HG03521 (cell line): ENCODE results near the gene SRSF3.
"Not testable (repeated sequence)": the region's sequence is repeated elsewhere in the genome, so short reads cannot be mapped to it uniquely, and the experiment has no call there.

Source experiments
- ATAC-seq: cut with Tn5 transposase; IDR thresholded peaks from one replicate; pipeline ENCODE4 v1.9.1; 2021; ENCODE audit warnings: mild to moderate bottlenecking, moderate library complexity; ENCODE audit not compliant: unreplicated experiment

Gene SRSF3

GRCh38 chr6:36594029-36594815 lies at the start of gene SRSF3:
TSS of gene SRSF3 (plus strand) at chr6:36594362. CDS start at chr6:36596763, 2,401 bp downstream.
- peak; percentile 87 for ATAC-seq

- no peak for ATAC-seq
Observed at GRCh38 chr6:36545767-36546307, 48.3 kb upstream of the SRSF3 start.

GRCh38 chr6:36546308-36546919 lies 47.7 kb upstream of the SRSF3 start:
- no peak for ATAC-seq

- ATAC-seq, result peak; percentile 82
Observed at GRCh38 chr6:36546920-36547645, 47.1 kb upstream of the SRSF3 start, which contains the start of gene STK38. TSS of gene STK38 (minus strand) at chr6:36547479. CDS start at chr6:36540202, 7,277 bp downstream.

- ATAC-seq, result no peak
Observed at GRCh38 chr6:36547646-36548400, 46.3 kb upstream of the SRSF3 start.

- ATAC-seq, result no peak
Observed at GRCh38 chr6:36548401-36548743, 45.8 kb upstream of the SRSF3 start.

- no peak for ATAC-seq
Observed at GRCh38 chr6:36550473-36551000, 43.6 kb upstream of the SRSF3 start.

- ATAC-seq, result no peak
Observed at GRCh38 chr6:36555750-36556252, 38.4 kb upstream of the SRSF3 start.

GRCh38 chr6:36556281-36556680 lies 37.9 kb upstream of the SRSF3 start:
- ATAC-seq, result no peak

- ATAC-seq, result no peak
Observed at GRCh38 chr6:36559011-36559793, 35.0 kb upstream of the SRSF3 start.

- ATAC-seq, result no peak
Observed at GRCh38 chr6:36560822-36561221, 33.3 kb upstream of the SRSF3 start.

GRCh38 chr6:36563237-36563927 lies 30.8 kb upstream of the SRSF3 start:
- ATAC-seq, result no peak

- no peak for ATAC-seq
Observed at GRCh38 chr6:36563928-36564284, 30.3 kb upstream of the SRSF3 start.

- no peak for ATAC-seq
Observed at GRCh38 chr6:36566418-36566905, 27.7 kb upstream of the SRSF3 start.

GRCh38 chr6:36570264-36570663 lies 23.9 kb upstream of the SRSF3 start:
- ATAC-seq, result no peak

GRCh38 chr6:36571122-36572043 lies 22.8 kb upstream of the SRSF3 start:
- ATAC-seq, result no peak

- not testable (repeated sequence) for ATAC-seq
Observed at GRCh38 chr6:36572353-36573311, 21.5 kb upstream of the SRSF3 start.
